ENCODE measurements around the gene CERT1.

Gene CERT1

DNA sequence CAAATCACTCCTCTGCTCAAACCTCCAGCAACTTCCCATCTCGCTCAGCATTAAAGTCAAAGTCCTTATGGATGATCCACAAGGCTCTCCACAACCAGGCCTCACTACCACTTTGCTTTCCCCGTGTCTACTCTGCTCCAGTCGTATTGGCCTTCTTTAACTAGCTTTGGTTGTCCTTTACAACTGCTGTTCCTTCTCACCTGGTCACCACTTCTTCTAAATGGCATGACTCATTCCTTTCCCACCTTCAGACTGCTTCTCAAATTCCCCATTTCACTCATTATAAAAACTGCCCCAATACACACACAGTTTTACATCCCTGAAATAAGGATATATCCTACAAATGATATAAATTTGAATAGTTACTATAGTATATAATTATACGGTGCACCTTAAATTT, 30.4 kb downstream of the CERT1 start:
- Histone ChIP-seq H2AFZ (ENCODE audit: low read length) (no peak overlapping the region), H3K27me3 (ENCODE audit: control insufficient read depth in 3 of 3, insufficient read depth in 3 of 3, low read depth in 1 of 3, low read length in 3 of 3) (no peaks in the 10 kb centered on the region), H3K23ac (ENCODE audit: low read depth, low read length, poor library complexity) (no peak overlapping the region), H3K36me3 (replicated peaks in 1 of 2; ENCODE audit: control insufficient read depth in 2 of 2, insufficient read depth in 2 of 2, low read length in 2 of 2) (no peaks in the 10 kb centered on the region), H3K18ac (ENCODE audit: low read length) (no peak overlapping the region), H2AK5ac (ENCODE audit: low read depth, low read length) (no peak overlapping the region), H2BK15ac (ENCODE audit: low read length) (no peak overlapping the region), H4K8ac (ENCODE audit: low read depth, low read length) (no peak overlapping the region), H2BK120ac (ENCODE audit: low read depth, low read length) (no peak overlapping the region), H3K79me1 (ENCODE audit: low read depth, low read length) (peaks cover 1% of the 10 kb centered on the region), H2BK12ac (ENCODE audit: low read length) (no peak overlapping the region), H3K4me3 (ENCODE audit: low read length in 2 of 2) (no peak overlapping the region), H3K14ac (ENCODE audit: low read length) (no peak overlapping the region), H3K4me1 (ENCODE audit: control insufficient read depth in 2 of 2, insufficient read depth in 1 of 2, low read depth in 1 of 2, low read length in 2 of 2) (no peaks in the 10 kb centered on the region), H3K4me2 (ENCODE audit: insufficient read depth, low read length, poor library complexity, severe bottlenecking) (no peak overlapping the region), H3K9me3 (replicated peaks in 1 of 2; ENCODE audit: control insufficient read depth in 2 of 2, insufficient read depth in 1 of 2, low read depth in 1 of 2, low read length in 2 of 2) (peaks cover 0 to 6% of the 10 kb centered on the region in 2 donors), H3K9ac (ENCODE audit: low read depth, low read length, poor library complexity) (no peak overlapping the region), H3K27ac (replicated peaks; ENCODE audit: low read length) (no peak overlapping the region), H4K91ac (ENCODE audit: low read depth, low read length, poor library complexity) (no peak overlapping the region), H2BK5ac (ENCODE audit: low read length) (no peak overlapping the region), H3K4ac (ENCODE audit: low read length) (no peak overlapping the region)
- DNase-seq (ENCODE audit: low spot score) = no peak
- WGBS, 2 donors (ENCODE audit: extremely low coverage in 2 of 2, insufficient read length in 2 of 2, insufficient replicate concordance in 1 of 2) = no CpG with 5 or more reads among the region's 4 CpGs

DNA sequence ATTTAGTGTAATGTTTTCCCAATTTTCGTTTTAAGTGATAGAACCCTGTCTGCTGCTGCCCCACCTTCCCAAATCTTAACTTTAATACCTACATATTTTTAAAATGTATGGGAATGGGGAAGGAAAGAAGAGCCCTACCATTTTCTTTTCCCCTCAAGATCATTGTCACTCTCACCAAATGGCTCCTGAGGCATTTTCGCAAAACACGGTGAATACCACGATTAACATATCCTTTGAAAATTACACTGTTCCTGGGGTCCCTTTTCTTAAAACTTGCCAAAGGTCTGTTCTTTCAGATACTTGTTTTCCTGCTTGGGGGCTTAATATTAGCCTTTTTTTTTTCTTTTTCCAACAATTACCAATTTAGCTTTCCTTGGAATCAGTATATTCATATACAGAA, 36.1 kb downstream of the CERT1 start:
- H3K27me3 ChIP-seq (ENCODE audit: control insufficient read depth in 3 of 3, insufficient read depth in 3 of 3, low read depth in 1 of 3, low read length in 3 of 3) = no peaks in the 10 kb centered on the region
- H2AFZ ChIP-seq (ENCODE audit: low read length) = no peak overlapping the region
- no peak overlapping the region for H3K4me2 ChIP-seq (ENCODE audit: insufficient read depth, low read length, poor library complexity, severe bottlenecking)
- no peak overlapping the region for H2BK120ac ChIP-seq (ENCODE audit: low read depth, low read length)
- H2BK15ac ChIP-seq (ENCODE audit: low read length) = no peak overlapping the region
- no peak overlapping the region for H3K23ac ChIP-seq (ENCODE audit: low read depth, low read length, poor library complexity)
- H3K14ac ChIP-seq (ENCODE audit: low read length) = no peak overlapping the region
- H2BK5ac ChIP-seq (ENCODE audit: low read length) = no peak overlapping the region
- no peak overlapping the region for H4K8ac ChIP-seq (ENCODE audit: low read depth, low read length)
- no peak overlapping the region for H3K27ac ChIP-seq (replicated peaks; ENCODE audit: low read length)
- no peaks in the 10 kb centered on the region for H3K79me1 ChIP-seq (ENCODE audit: low read depth, low read length)
- H2AK5ac ChIP-seq (ENCODE audit: low read depth, low read length) = no peak overlapping the region
- peaks cover 0 to 6% of the 10 kb centered on the region in 2 donors for H3K9me3 ChIP-seq (replicated peaks in 1 of 2; ENCODE audit: control insufficient read depth in 2 of 2, insufficient read depth in 1 of 2, low read depth in 1 of 2, low read length in 2 of 2)
- H3K4me1 ChIP-seq (ENCODE audit: control insufficient read depth in 2 of 2, insufficient read depth in 1 of 2, low read depth in 1 of 2, low read length in 2 of 2) = no peaks in the 10 kb centered on the region
- no peak for DNase-seq (ENCODE audit: low spot score)
- no peak overlapping the region for H3K4ac ChIP-seq (ENCODE audit: low read length)
- no peak overlapping the region for H3K4me3 ChIP-seq (ENCODE audit: low read length in 2 of 2)
- H3K9ac ChIP-seq (ENCODE audit: low read depth, low read length, poor library complexity) = no peak overlapping the region
- no peaks in the 10 kb centered on the region for H3K36me3 ChIP-seq (replicated peaks in 1 of 2; ENCODE audit: control insufficient read depth in 2 of 2, insufficient read depth in 2 of 2, low read length in 2 of 2)
- H2BK12ac ChIP-seq (ENCODE audit: low read length) = no peak overlapping the region
- no CpG with 5 or more reads among the region's 4 CpGs for WGBS, 2 donors (ENCODE audit: extremely low coverage in 2 of 2, insufficient read length in 2 of 2, insufficient replicate concordance in 1 of 2)
- H4K91ac ChIP-seq (ENCODE audit: low read depth, low read length, poor library complexity) = no peak overlapping the region
- H3K18ac ChIP-seq (ENCODE audit: low read length) = no peak overlapping the region

- no peak overlapping the region for H3K4me3 ChIP-seq (ENCODE audit: low read length in 2 of 2)
- no peak overlapping the region for H2AFZ ChIP-seq (ENCODE audit: low read length)
- no peak overlapping the region for H2BK120ac ChIP-seq (ENCODE audit: low read depth, low read length)
- no peak overlapping the region for H2BK12ac ChIP-seq (ENCODE audit: low read length)
- no peak overlapping the region for H3K4me2 ChIP-seq (ENCODE audit: insufficient read depth, low read length, poor library complexity, severe bottlenecking)
- no peaks in the 10 kb centered on the region for H3K79me1 ChIP-seq (ENCODE audit: low read depth, low read length)
- H3K4ac ChIP-seq (ENCODE audit: low read length) = no peak overlapping the region
- no peak overlapping the region for H3K23ac ChIP-seq (ENCODE audit: low read depth, low read length, poor library complexity)
- no peak overlapping the region for H3K18ac ChIP-seq (ENCODE audit: low read length)
- no peak overlapping the region for H4K8ac ChIP-seq (ENCODE audit: low read depth, low read length)
- no peak overlapping the region for H2BK5ac ChIP-seq (ENCODE audit: low read length)
- H3K9ac ChIP-seq (ENCODE audit: low read depth, low read length, poor library complexity) = no peak overlapping the region
- H3K9me3 ChIP-seq (replicated peaks in 1 of 2; ENCODE audit: control insufficient read depth in 2 of 2, insufficient read depth in 1 of 2, low read depth in 1 of 2, low read length in 2 of 2) = peaks cover 2 to 20% of the 10 kb centered on the region in 2 donors
- no CpG with 5 or more reads among the region's 2 CpGs for WGBS, 2 donors (ENCODE audit: extremely low coverage in 2 of 2, insufficient read length in 2 of 2, insufficient replicate concordance in 1 of 2)
- H3K14ac ChIP-seq (ENCODE audit: low read length) = no peak overlapping the region
- no peak overlapping the region for H2BK15ac ChIP-seq (ENCODE audit: low read length)
- H3K27ac ChIP-seq (replicated peaks; ENCODE audit: low read length) = no peak overlapping the region
- no peaks in the 10 kb centered on the region for H3K4me1 ChIP-seq (ENCODE audit: control insufficient read depth in 2 of 2, insufficient read depth in 1 of 2, low read depth in 1 of 2, low read length in 2 of 2)
- DNase-seq (ENCODE audit: low spot score) = no peak
- no peaks in the 10 kb centered on the region for H3K36me3 ChIP-seq (replicated peaks in 1 of 2; ENCODE audit: control insufficient read depth in 2 of 2, insufficient read depth in 2 of 2, low read length in 2 of 2)
- no peaks in the 10 kb centered on the region for H3K27me3 ChIP-seq (ENCODE audit: control insufficient read depth in 3 of 3, insufficient read depth in 3 of 3, low read depth in 1 of 3, low read length in 3 of 3)
- no peak overlapping the region for H2AK5ac ChIP-seq (ENCODE audit: low read depth, low read length)
- no peak overlapping the region for H4K91ac ChIP-seq (ENCODE audit: low read depth, low read length, poor library complexity)
These were observed 38.0 kb downstream of the CERT1 start for GRCh38 chr5:75473463-75473862.

GRCh38 chr5:75472973-75473372, 38.5 kb downstream of the CERT1 start:
- no CpG with 5 or more reads among the region's 1 CpG for WGBS, 2 donors (ENCODE audit: extremely low coverage in 2 of 2, insufficient read length in 2 of 2, insufficient replicate concordance in 1 of 2)
- no peak overlapping the region for H3K18ac ChIP-seq (ENCODE audit: low read length)
- no peak overlapping the region for H2AFZ ChIP-seq (ENCODE audit: low read length)
- no peaks in the 10 kb centered on the region for H3K79me1 ChIP-seq (ENCODE audit: low read depth, low read length)
- no peak overlapping the region for H3K9ac ChIP-seq (ENCODE audit: low read depth, low read length, poor library complexity)
- H2BK12ac ChIP-seq (ENCODE audit: low read length) = no peak overlapping the region
- no peak overlapping the region for H3K4me3 ChIP-seq (ENCODE audit: low read length in 2 of 2)
- H3K9me3 ChIP-seq (replicated peaks in 1 of 2; ENCODE audit: control insufficient read depth in 2 of 2, insufficient read depth in 1 of 2, low read depth in 1 of 2, low read length in 2 of 2) = peaks cover 7 to 25% of the 10 kb centered on the region in 2 donors
- DNase-seq (ENCODE audit: low spot score) = no peak
- H2BK120ac ChIP-seq (ENCODE audit: low read depth, low read length) = no peak overlapping the region
- H3K36me3 ChIP-seq (replicated peaks in 1 of 2; ENCODE audit: control insufficient read depth in 2 of 2, insufficient read depth in 2 of 2, low read length in 2 of 2) = no peaks in the 10 kb centered on the region
- no peak overlapping the region for H3K23ac ChIP-seq (ENCODE audit: low read depth, low read length, poor library complexity)
- no peak overlapping the region for H3K14ac ChIP-seq (ENCODE audit: low read length)
- no peak overlapping the region for H2BK15ac ChIP-seq (ENCODE audit: low read length)
- no peak overlapping the region for H3K27ac ChIP-seq (replicated peaks; ENCODE audit: low read length)
- no peak overlapping the region for H3K4ac ChIP-seq (ENCODE audit: low read length)
- no peaks in the 10 kb centered on the region for H3K4me1 ChIP-seq (ENCODE audit: control insufficient read depth in 2 of 2, insufficient read depth in 1 of 2, low read depth in 1 of 2, low read length in 2 of 2)
- no peak overlapping the region for H4K8ac ChIP-seq (ENCODE audit: low read depth, low read length)
- H2BK5ac ChIP-seq (ENCODE audit: low read length) = no peak overlapping the region
- H3K4me2 ChIP-seq (ENCODE audit: insufficient read depth, low read length, poor library complexity, severe bottlenecking) = no peak overlapping the region
- H4K91ac ChIP-seq (ENCODE audit: low read depth, low read length, poor library complexity) = no peak overlapping the region
- no peak overlapping the region for H2AK5ac ChIP-seq (ENCODE audit: low read depth, low read length)
- H3K27me3 ChIP-seq (ENCODE audit: control insufficient read depth in 3 of 3, insufficient read depth in 3 of 3, low read depth in 1 of 3, low read length in 3 of 3) = no peaks in the 10 kb centered on the region

Data from neuronal stem cell (in vitro differentiated cells).